HEK293T (cell line): ENCODE data around the gene NRBP1.

Experiments
- ARNT ChIP-seq: fragments of 450-650 bp; IDR thresholded peaks from 2 replicates; pipeline ENCODE4 v1.6.1; 2017; ENCODE audit warnings: mild to moderate bottlenecking
- BHLHE40 ChIP-seq: fragments of 450-650 bp; IDR thresholded peaks from 2 replicates; pipeline ENCODE4 v1.6.1; 2016; ENCODE audit warnings: mild to moderate bottlenecking, moderate library complexity, borderline replicate concordance
- CTBP1 ChIP-seq: fragments of 450-650 bp; IDR thresholded peaks from 2 replicates; pipeline ENCODE4 v1.6.1; 2016; ENCODE audit warnings: borderline replicate concordance
- FOXK2 ChIP-seq: fragments of 450-650 bp; IDR thresholded peaks from 2 replicates; pipeline ENCODE4 v1.6.1; 2016; ENCODE audit warnings: mild to moderate bottlenecking
- FOXM1 ChIP-seq: fragments of 450-650 bp; IDR thresholded peaks from 2 replicates; pipeline ENCODE4 v1.6.1; 2017; ENCODE audit warnings: mild to moderate bottlenecking, borderline replicate concordance
- HDGF ChIP-seq: fragments of 450-650 bp; IDR thresholded peaks from 2 replicates; pipeline ENCODE4 v1.6.1; 2017; ENCODE audit warnings: antibody characterized with exemption, borderline replicate concordance
- L3MBTL2 ChIP-seq: fragments of 450-650 bp; conservative IDR thresholded peaks from 2 replicates; pipeline ENCODE4 v1.6.1; 2016; ENCODE audit warnings: mild to moderate bottlenecking
- LEF1 ChIP-seq: fragments of 450-650 bp; IDR thresholded peaks from 2 replicates; pipeline ENCODE4 v1.6.1; 2017; ENCODE audit warnings: mild to moderate bottlenecking, borderline replicate concordance
- NFRKB ChIP-seq: fragments of 450-650 bp; IDR thresholded peaks from 2 replicates; pipeline ENCODE4 v1.6.1; 2016; ENCODE audit warnings: mild to moderate bottlenecking, moderate library complexity
- SP1 ChIP-seq: fragments of 450-650 bp; IDR thresholded peaks from 2 replicates; pipeline ENCODE4 v1.6.1; 2017
- SUZ12 ChIP-seq: fragments of 450-650 bp; IDR thresholded peaks from 2 replicates; pipeline ENCODE4 v1.6.1; 2016; ENCODE audit warnings: mild to moderate bottlenecking
- TF ChIP-seq, protein P1 (sequence below): fragments of 450-650 bp; IDR thresholded peaks from 2 replicates; pipeline ENCODE4 v1.6.1; 2016

GRCh38 chr2:27390822-27391679, 37.4 kb upstream of the NRBP1 start:
- TF ChIP-seq FOXM1 (no peak), L3MBTL2 (no peak), BHLHE40 (no peak), FOXK2 (no peak), LEF1 (no peak), ARNT (no peak), SP1 (no peak), CTBP1 (no peak), NFRKB (no peak), HDGF (no peak), SUZ12 (no peak)
- TF ChIP-seq, protein P1, sequence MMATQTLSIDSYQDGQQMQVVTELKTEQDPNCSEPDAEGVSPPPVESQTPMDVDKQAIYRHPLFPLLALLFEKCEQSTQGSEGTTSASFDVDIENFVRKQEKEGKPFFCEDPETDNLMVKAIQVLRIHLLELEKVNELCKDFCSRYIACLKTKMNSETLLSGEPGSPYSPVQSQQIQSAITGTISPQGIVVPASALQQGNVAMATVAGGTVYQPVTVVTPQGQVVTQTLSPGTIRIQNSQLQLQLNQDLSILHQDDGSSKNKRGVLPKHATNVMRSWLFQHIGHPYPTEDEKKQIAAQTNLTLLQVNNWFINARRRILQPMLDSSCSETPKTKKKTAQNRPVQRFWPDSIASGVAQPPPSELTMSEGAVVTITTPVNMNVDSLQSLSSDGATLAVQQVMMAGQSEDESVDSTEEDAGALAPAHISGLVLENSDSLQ = no peak
